Astrocyte (in vitro differentiated cells and primary cell): ENCODE results near the gene SEMA3B.
"Not testable (repeated sequence)": the region's sequence is repeated elsewhere in the genome, so short reads cannot be mapped to it uniquely, and the experiment has no call there.

Experiments
- EZH2 ChIP-seq: IDR thresholded peaks from 2 replicates; pipeline ENCODE4 v1.6.1; 2012; ENCODE audit warnings: mild to moderate bottlenecking, low read length, inconsistent platforms; ENCODE audit not compliant: insufficient read depth
- TF ChIP-seq, protein P1 (sequence below): IDR thresholded peaks from 2 replicates; pipeline ENCODE4 v1.5.1; 2011; ENCODE audit warnings: low read depth, mild to moderate bottlenecking, inconsistent platforms, low read length, moderate library complexity; ENCODE audit not compliant: insufficient read depth

DNA sequence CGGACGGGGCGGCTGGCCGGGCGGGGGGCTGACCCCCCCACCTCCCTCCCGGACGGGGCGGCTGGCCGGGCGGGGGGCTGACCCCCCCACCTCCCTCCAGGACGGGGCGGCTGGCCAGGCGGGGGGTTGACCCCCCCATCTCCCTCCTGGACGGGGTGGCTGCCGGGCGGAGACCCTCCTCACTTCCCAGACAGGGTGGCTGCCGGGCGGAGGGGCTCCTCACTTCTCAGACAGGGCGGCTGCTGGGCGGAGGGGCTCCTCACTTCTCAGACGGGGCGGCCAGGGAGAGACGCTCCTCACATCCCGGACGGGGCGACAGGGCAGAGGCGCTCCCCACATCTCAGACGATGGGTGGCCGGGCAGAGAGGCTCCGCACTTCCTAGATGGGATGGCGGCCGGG, 43.1 kb downstream of the SEMA3B start:
- TF ChIP-seq, protein P1, sequence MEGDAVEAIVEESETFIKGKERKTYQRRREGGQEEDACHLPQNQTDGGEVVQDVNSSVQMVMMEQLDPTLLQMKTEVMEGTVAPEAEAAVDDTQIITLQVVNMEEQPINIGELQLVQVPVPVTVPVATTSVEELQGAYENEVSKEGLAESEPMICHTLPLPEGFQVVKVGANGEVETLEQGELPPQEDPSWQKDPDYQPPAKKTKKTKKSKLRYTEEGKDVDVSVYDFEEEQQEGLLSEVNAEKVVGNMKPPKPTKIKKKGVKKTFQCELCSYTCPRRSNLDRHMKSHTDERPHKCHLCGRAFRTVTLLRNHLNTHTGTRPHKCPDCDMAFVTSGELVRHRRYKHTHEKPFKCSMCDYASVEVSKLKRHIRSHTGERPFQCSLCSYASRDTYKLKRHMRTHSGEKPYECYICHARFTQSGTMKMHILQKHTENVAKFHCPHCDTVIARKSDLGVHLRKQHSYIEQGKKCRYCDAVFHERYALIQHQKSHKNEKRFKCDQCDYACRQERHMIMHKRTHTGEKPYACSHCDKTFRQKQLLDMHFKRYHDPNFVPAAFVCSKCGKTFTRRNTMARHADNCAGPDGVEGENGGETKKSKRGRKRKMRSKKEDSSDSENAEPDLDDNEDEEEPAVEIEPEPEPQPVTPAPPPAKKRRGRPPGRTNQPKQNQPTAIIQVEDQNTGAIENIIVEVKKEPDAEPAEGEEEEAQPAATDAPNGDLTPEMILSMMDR, result not testable (repeated sequence)
- not testable (repeated sequence) for TF ChIP-seq EZH2
